A549 treated with CORT108297 at 1 μM for 4 hours (cell line): Measurements from ENCODE around the gene BBS5. TPM values are rescaled to one million over a fixed set of nuclear protein-coding genes. Genes with fewer than 3 reads are reported as not detected.

Source experiments
- total RNA-seq: library from RNA; stranded (reverse); fragments of 200-300 nt; extraction: Qiagen RNA extraction; gene quantifications from 5 replicates; pipeline ENCODE4 v1.2.3, GENCODE V29; 2022

BBS5 gene
- 5.9 to 6.8 TPM (median 6.1 TPM) in 5 replicates for total RNA-seq

GRCh38 chr2:169479257-169480078 is at the start of gene BBS5:
Gene BBS5 (plus strand): TSS chr2:169479494. CDS start chr2:169479554, 60 bp downstream.

GRCh38 chr2:169509298-169509885 is 30.1 kb downstream of the BBS5 start, which contains the start of gene KLHL41:
Gene KLHL41 (plus strand): TSS chr2:169509702. CDS start chr2:169509779, 77 bp downstream.

Other genes starting within 250 kb of the BBS5 start
- gene LRP2, start 117.0 kb upstream of the BBS5 start, total RNA-seq = 0.01 to 0.06 TPM (median 0.02 TPM) in 3 of 5 replicates, not detected in the others
- gene KLHL41, start 30.2 kb downstream of the BBS5 start, total RNA-seq = 0.07 to 0.37 TPM (median 0.21 TPM) in 5 replicates
- gene FASTKD1, start 94.4 kb downstream of the BBS5 start, total RNA-seq = 21.8 to 24.9 TPM (median 23.3 TPM) in 5 replicates
- gene PPIG, start 104.9 kb downstream of the BBS5 start, total RNA-seq = 31.1 to 52.6 TPM (median 40.4 TPM) in 5 replicates
- gene CFAP210, start 214.9 kb downstream of the BBS5 start, total RNA-seq = 0.22 to 0.80 TPM (median 0.46 TPM) in 5 replicates
- gene PHOSPHO2, start 215.0 kb downstream of the BBS5 start, total RNA-seq = 2.6 to 3.4 TPM (median 3.0 TPM) in 5 replicates